Measurements from ENCODE around the gene MCC. TPM values are rescaled to one million over a fixed set of nuclear protein-coding genes. Genes with fewer than 3 reads are reported as not detected.

MCC gene
- 0.09 and 0.22 TPM in 2 replicates for polyA plus RNA-seq (2011; rRNA removed)
- polyA plus RNA-seq (2012; cell fraction: cytosol; rRNA removed) = 0.05 and 0.06 TPM in 2 replicates
- polyA plus RNA-seq (2012; cell fraction: nucleus; rRNA removed) = 0.04 and 0.05 TPM in 2 replicates
- polyA plus RNA-seq (2017; fragmentation: RNase III; extraction: RNeasy Plus Mini Kit Qiagen cat#74134 plus additional on column Dnase treatment) = 0.10 to 0.31 TPM (median 0.20 TPM) in 3 replicates
- 0.34 and 1.7 TPM in 2 replicates for polyA minus RNA-seq (2011; rRNA and poly(A)+ RNA removed)

DNA sequence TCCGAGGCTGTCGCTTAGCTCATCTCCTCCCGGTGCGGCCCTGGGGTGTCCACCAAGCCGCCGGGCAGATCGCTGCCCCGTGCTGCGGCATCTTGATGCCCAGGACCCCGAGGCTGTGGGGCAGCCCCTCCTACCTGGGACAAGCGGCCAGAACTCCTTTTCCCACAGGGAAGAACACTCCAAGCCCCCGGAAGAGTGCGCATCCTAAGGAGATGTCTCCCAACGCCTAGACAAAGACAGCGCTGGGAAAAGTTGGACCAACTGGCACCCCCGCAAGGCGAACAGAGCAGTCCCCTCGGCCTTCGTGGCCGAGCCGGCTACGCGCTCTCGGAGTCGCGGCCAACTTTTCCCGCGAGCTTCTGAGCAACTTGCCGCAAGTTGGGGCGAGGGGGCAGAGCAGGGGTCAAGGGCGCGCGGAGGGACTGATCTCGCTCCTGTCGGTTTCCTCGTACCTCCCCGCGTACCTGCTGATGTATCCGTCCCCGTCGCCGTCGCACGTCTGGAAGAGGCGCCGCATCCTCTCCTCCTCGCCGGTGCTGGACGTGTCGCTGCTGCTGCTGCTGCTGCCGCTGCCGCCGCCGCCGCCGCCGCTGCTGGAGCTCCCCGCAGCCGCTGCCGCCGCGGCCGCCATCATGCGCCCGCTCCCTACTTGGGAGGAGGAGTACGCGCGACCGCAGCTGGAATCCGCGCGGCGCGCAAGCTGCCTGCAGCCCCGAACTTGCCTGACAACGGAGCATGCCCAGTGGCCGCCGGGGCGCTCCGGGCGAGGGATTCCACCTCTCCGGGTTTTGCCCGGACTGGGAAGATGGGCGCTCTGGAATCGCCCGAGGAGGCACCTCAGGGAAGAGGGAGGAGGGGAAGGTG, at the start of gene MCC:
MCC (minus strand) TSS at position 673 of the 864 bp plus-strand sequence.
- Histone ChIP-seq H3K4me1 (peaks cover 7% of the 10 kb centered on the region; the same call in 2 of the 3 replicates), H3K4me2 (peak within 1 kb of the TSS; percentile 73), H3K4me3 (peak within 1 kb of the TSS; percentile 57), H3K9me3 (peaks cover 22% of the 10 kb centered on the region), H3K27ac (peak within 1 kb of the TSS in 1 of 2 experiments; percentile 66; a peak in 4 of 6 replicates)
- ATAC-seq (peak; percentile 87 to 91), DNase-seq (ENCODE audit: low read depth in 1 of 2, low spot score in 1 of 2) (peak; percentile 70 to 71), FAIRE-seq (no peak)
- ChIA-PET CTCF (interaction anchor here (0.7 to 3.3 kb wide), 7 partner anchors 14 to 492 kb away, joined by 3 to 11 read pairs (median 3); no protein-coding TSS in a partner anchor), POLR2A (interaction anchor here (1.9 kb wide), 1 partner anchor 26 kb away, joined by 6 read pairs; the partner anchor contains the start of gene YTHDC2)
- WGBS (ENCODE audit: missing lambda C conversion rate) = under 1% methylated on average over 16 of the region's 86 CpGs
- TF ChIP-seq CBX8 (IDR thresholded peaks at IDR 0.05) (0 out of 2 replicates have a peak, but pooled peaks have one; percentile 3), SMC3 (IDR thresholded peaks at IDR 0.05) (no peak), MAFK (IDR thresholded peaks at IDR 0.05; ENCODE audit: partially characterized antibody) (no peak)
- TF ChIP-seq, protein P1, sequence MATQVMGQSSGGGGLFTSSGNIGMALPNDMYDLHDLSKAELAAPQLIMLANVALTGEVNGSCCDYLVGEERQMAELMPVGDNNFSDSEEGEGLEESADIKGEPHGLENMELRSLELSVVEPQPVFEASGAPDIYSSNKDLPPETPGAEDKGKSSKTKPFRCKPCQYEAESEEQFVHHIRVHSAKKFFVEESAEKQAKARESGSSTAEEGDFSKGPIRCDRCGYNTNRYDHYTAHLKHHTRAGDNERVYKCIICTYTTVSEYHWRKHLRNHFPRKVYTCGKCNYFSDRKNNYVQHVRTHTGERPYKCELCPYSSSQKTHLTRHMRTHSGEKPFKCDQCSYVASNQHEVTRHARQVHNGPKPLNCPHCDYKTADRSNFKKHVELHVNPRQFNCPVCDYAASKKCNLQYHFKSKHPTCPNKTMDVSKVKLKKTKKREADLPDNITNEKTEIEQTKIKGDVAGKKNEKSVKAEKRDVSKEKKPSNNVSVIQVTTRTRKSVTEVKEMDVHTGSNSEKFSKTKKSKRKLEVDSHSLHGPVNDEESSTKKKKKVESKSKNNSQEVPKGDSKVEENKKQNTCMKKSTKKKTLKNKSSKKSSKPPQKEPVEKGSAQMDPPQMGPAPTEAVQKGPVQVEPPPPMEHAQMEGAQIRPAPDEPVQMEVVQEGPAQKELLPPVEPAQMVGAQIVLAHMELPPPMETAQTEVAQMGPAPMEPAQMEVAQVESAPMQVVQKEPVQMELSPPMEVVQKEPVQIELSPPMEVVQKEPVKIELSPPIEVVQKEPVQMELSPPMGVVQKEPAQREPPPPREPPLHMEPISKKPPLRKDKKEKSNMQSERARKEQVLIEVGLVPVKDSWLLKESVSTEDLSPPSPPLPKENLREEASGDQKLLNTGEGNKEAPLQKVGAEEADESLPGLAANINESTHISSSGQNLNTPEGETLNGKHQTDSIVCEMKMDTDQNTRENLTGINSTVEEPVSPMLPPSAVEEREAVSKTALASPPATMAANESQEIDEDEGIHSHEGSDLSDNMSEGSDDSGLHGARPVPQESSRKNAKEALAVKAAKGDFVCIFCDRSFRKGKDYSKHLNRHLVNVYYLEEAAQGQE (IDR thresholded peaks at IDR 0.05) = no peak
- TF ChIP-seq, protein P2, sequence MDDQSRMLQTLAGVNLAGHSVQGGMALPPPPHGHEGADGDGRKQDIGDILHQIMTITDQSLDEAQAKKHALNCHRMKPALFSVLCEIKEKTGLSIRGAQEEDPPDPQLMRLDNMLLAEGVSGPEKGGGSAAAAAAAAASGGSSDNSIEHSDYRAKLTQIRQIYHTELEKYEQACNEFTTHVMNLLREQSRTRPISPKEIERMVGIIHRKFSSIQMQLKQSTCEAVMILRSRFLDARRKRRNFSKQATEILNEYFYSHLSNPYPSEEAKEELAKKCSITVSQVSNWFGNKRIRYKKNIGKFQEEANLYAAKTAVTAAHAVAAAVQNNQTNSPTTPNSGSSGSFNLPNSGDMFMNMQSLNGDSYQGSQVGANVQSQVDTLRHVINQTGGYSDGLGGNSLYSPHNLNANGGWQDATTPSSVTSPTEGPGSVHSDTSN (IDR thresholded peaks at IDR 0.05) = no peak

DNA sequence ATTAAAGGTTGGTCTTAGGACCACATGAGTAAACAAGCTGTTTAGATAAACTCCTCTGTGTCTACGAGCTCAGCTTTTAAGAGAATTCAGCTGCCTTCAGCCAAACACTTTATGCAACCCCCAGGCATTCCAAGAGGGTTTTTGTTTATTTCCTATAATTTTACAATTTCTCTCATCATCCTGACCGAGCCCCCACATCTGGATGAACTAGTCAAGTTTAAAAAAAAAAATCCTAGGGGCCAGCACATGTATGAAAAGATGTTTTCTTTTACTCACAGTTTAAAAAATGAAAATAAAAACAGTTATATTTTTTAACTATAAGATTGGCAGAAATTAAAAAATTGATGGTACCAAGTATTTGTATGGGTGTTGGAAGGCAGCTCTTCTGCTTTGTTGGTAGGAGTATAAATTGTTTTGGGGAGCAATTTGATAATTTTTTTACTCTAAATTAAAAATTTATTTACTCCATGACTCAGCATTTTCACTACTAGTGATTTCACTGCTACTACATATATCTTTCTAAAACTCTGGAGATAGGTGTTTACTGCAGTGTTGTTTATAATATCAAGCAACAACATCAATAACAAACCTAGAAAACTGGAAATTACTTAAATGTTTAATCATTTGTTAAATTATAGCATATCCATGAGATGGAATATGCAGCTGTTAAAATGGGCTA, 43.4 kb upstream of the MCC start:
- WGBS (ENCODE audit: missing lambda C conversion rate) = 71% methylated on average over 2 of the region's 2 CpGs
- no peak for DNase-seq (ENCODE audit: low read depth in 1 of 2, low spot score in 1 of 2)
- no peak for FAIRE-seq
- no peaks in the 10 kb centered on the region for H3K9me3 ChIP-seq
- H3K27ac ChIP-seq = peak overlapping the region; percentile 64 to 72
- POLR2A ChIA-PET = no interaction called here
- H3K4me2 ChIP-seq = peak overlapping the region; percentile 44
- TF ChIP-seq CEBPB (IDR thresholded peaks at IDR 0.05) (no peak), MAZ (IDR thresholded peaks at IDR 0.05; ENCODE audit: borderline replicate concordance, low read depth, low read length) (no peak), MAFK (IDR thresholded peaks at IDR 0.05; ENCODE audit: partially characterized antibody) (peak; percentile 97), NFE2L2 (conservative IDR thresholded peaks at IDR 0.05; ENCODE audit: low read length) (peak; percentile 95)
- TF ChIP-seq, protein P3, sequence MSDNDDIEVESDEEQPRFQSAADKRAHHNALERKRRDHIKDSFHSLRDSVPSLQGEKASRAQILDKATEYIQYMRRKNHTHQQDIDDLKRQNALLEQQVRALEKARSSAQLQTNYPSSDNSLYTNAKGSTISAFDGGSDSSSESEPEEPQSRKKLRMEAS (IDR thresholded peaks at IDR 0.05) = no peak
- CTCF ChIA-PET = interaction anchor here (2.2 kb wide), 1 partner anchor 535 kb away, joined by 6 read pairs; no protein-coding TSS in a partner anchor
- H3K4me3 ChIP-seq = no peak overlapping the region
- H3K4me1 ChIP-seq = peaks cover 10% of the 10 kb centered on the region
- ATAC-seq = no peak

DNA sequence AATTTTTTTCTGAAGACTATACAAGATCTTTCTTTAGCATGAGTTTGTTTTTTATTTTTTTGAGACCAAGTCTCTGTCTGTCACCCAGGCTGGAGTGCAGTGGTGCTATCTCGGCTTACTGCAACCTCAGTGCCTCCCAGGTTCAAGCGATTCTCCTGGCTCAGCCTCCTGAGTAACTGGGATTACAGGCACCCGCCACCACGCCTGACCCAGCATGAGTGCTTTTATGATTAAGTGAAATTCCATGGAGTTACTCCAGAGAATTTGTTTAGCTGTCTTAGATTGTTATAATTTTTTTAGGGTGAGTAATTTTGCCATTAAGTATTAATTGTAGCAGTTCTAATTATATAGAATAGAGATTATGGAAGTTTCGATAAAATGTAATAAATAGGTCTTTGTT, 39.5 kb upstream of the MCC start:
- H3K4me2 ChIP-seq = no peak overlapping the region
- 88% methylated on average over 5 of the region's 5 CpGs for WGBS (ENCODE audit: missing lambda C conversion rate)
- TF ChIP-seq EHF (CRISPR knock-in tag; IDR thresholded peaks at IDR 0.05) (no peak), CBX2 (IDR thresholded peaks at IDR 0.05; ENCODE audit: borderline replicate concordance, low read depth) (no peak), NPAS2 (CRISPR knock-in tag; IDR thresholded peaks at IDR 0.05; ENCODE audit: borderline replicate concordance) (no peak), EP300 (IDR thresholded peaks at IDR 0.05) (no peak)
- H3K4me3 ChIP-seq = no peak overlapping the region
- DNase-seq (ENCODE audit: low read depth in 1 of 2, low spot score in 1 of 2) (no peak), FAIRE-seq (no peak), ATAC-seq (no peak)
- no peaks in the 10 kb centered on the region for H3K9me3 ChIP-seq
- POLR2A ChIA-PET = no interaction called here
- peaks cover 10% of the 10 kb centered on the region for H3K4me1 ChIP-seq
- H3K27ac ChIP-seq = no peak overlapping the region
- CTCF ChIA-PET = no interaction called here

All from A549 (cell line).